Mesenteric fat pad (tissue), 1 donor: Measurements from ENCODE around the gene RPRD1B. TPM values are rescaled to one million over a fixed set of nuclear protein-coding genes. Genes with fewer than 3 reads are reported as not detected.

Source experiments
- DNase-seq: peaks from one replicate; pipeline ENCODE4 v3.0.0-alpha.2; 2020; ENCODE audit warnings: low spot score
- total RNA-seq: library from RNA; stranded (reverse); fragmentation: NEBNext Ultra II Directional; extraction: Animal tissue kit (Norgen Biotek cat#: 25700); gene quantifications from one replicate; pipeline ENCODE4 v1.2.1, GENCODE V29; 2021
- donor health status: DM: yes; HTN: yes; CAD: no.

RPRD1B gene
- total RNA-seq, 1 donor from 2014 or later = 24.4 TPM

GRCh38 chr20:38073307-38074071 lies 39.9 kb downstream of the RPRD1B start:
- DNase-seq = no peak

- DNase-seq = no peak
Observed at GRCh38 chr20:38075161-38075998, 41.8 kb downstream of the RPRD1B start.

- DNase-seq = no peak
Observed at GRCh38 chr20:38076548-38076947, 43.0 kb downstream of the RPRD1B start.

- DNase-seq = no peak
Observed at GRCh38 chr20:38078084-38078483, 44.5 kb downstream of the RPRD1B start.

GRCh38 chr20:38079353-38079752 lies 45.8 kb downstream of the RPRD1B start:
- DNase-seq = no peak

GRCh38 chr20:38081575-38081974 lies 48.0 kb downstream of the RPRD1B start:
- DNase-seq = no peak

GRCh38 chr20:38082894-38083293 lies 49.3 kb downstream of the RPRD1B start:
- DNase-seq = no peak

GRCh38 chr20:38083338-38084048 lies 49.9 kb downstream of the RPRD1B start:
- DNase-seq = no peak

GRCh38 chr20:38084425-38084951 lies 50.9 kb downstream of the RPRD1B start:
- DNase-seq = no peak

GRCh38 chr20:38085026-38085425 lies 51.5 kb downstream of the RPRD1B start:
- no peak for DNase-seq

- DNase-seq = no peak
Observed at GRCh38 chr20:38089500-38089899, 56.0 kb downstream of the RPRD1B start.

GRCh38 chr20:38090061-38090460 lies 56.5 kb downstream of the RPRD1B start:
- no peak for DNase-seq

GRCh38 chr20:38091441-38092216 lies 58.1 kb downstream of the RPRD1B start:
- no peak for DNase-seq

GRCh38 chr20:38092260-38092857 lies 58.8 kb downstream of the RPRD1B start:
- no peak for DNase-seq

- no peak for DNase-seq
Observed at GRCh38 chr20:38092915-38093314, 59.4 kb downstream of the RPRD1B start.

GRCh38 chr20:38093641-38094077 lies 60.1 kb downstream of the RPRD1B start:
- no peak for DNase-seq

- DNase-seq = no peak
Observed at GRCh38 chr20:38094373-38094891, 60.9 kb downstream of the RPRD1B start.

GRCh38 chr20:38095017-38095686 lies 61.6 kb downstream of the RPRD1B start:
- no peak for DNase-seq

- no peak for DNase-seq
Observed at GRCh38 chr20:38098952-38099351, 65.4 kb downstream of the RPRD1B start.
